ENCODE results near the gene IGFBP2. TPM values are rescaled to one million over a fixed set of nuclear protein-coding genes. Genes with fewer than 3 reads are reported as not detected.

Gene IGFBP2
- total RNA-seq, 2 donors from 2014 or later: 6.1 TPM; not detected in 1

- ATAC-seq (no peak), DNase-seq (no peak)
- Mint-ChIP-seq H3K27me3 (peaks cover 48% of the 10 kb centered on the region), H3K4me3 (no peak overlapping the region), H3K36me3 (ENCODE audit: low read depth) (no peaks in the 10 kb centered on the region), H3K4me1 (peaks cover 5% of the 10 kb centered on the region), H3K27ac (no peak overlapping the region)
- no peaks in the 10 kb centered on the region for H3K9me3 ChIP-seq (ENCODE audit: control insufficient read depth, low read length, poor library complexity, severe bottlenecking)
Observed at GRCh38 chr2:216601632-216602409, 31.4 kb upstream of the IGFBP2 start.

GRCh38 chr2:216603010-216603883, 30.0 kb upstream of the IGFBP2 start:
- Mint-ChIP-seq H3K4me1 (peaks cover 14% of the 10 kb centered on the region), H3K4me3 (no peak overlapping the region), H3K27me3 (peaks cover 62% of the 10 kb centered on the region), H3K36me3 (ENCODE audit: low read depth) (peaks cover 3% of the 10 kb centered on the region), H3K27ac (no peak overlapping the region)
- H3K9me3 ChIP-seq (ENCODE audit: control insufficient read depth, low read length, poor library complexity, severe bottlenecking): no peaks in the 10 kb centered on the region
- no peak for DNase-seq
- no peak for ATAC-seq

DNA sequence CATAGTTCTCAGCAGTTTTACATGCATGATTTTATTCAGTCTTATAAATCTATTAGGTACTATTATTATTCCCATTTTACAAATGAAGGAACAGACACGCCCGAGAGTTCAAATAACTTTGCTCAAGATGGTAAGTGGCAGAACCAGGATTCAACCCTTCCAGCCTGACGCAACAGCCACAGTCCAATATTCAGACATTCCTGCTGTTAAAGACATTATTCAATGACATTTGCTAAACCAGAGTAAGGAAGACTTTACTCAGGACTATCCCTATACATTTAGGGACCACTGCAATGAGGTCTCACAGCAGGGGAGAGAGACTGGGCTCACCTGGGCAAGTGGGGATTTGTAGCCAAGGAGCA, 29.4 kb upstream of the IGFBP2 start:
- Mint-ChIP-seq H3K27me3 (peaks cover 60% of the 10 kb centered on the region), H3K36me3 (ENCODE audit: low read depth) (peaks cover 3% of the 10 kb centered on the region), H3K4me1 (peaks cover 14% of the 10 kb centered on the region), H3K4me3 (no peak overlapping the region), H3K27ac (no peak overlapping the region)
- DNase-seq (no peak), ATAC-seq (no peak)
- H3K9me3 ChIP-seq (ENCODE audit: control insufficient read depth, low read length, poor library complexity, severe bottlenecking): no peaks in the 10 kb centered on the region

- H3K27ac Mint-ChIP-seq: no peak overlapping the region
- no peak overlapping the region for H3K4me3 Mint-ChIP-seq
- DNase-seq (no peak), ATAC-seq (no peak)
- peaks cover 14% of the 10 kb centered on the region for H3K4me1 Mint-ChIP-seq
- peaks cover 60% of the 10 kb centered on the region for H3K27me3 Mint-ChIP-seq
- peaks cover 3% of the 10 kb centered on the region for H3K36me3 Mint-ChIP-seq (ENCODE audit: low read depth)
- H3K9me3 ChIP-seq (ENCODE audit: control insufficient read depth, low read length, poor library complexity, severe bottlenecking): no peaks in the 10 kb centered on the region
Observed at GRCh38 chr2:216604458-216604857, 28.8 kb upstream of the IGFBP2 start.

DNA sequence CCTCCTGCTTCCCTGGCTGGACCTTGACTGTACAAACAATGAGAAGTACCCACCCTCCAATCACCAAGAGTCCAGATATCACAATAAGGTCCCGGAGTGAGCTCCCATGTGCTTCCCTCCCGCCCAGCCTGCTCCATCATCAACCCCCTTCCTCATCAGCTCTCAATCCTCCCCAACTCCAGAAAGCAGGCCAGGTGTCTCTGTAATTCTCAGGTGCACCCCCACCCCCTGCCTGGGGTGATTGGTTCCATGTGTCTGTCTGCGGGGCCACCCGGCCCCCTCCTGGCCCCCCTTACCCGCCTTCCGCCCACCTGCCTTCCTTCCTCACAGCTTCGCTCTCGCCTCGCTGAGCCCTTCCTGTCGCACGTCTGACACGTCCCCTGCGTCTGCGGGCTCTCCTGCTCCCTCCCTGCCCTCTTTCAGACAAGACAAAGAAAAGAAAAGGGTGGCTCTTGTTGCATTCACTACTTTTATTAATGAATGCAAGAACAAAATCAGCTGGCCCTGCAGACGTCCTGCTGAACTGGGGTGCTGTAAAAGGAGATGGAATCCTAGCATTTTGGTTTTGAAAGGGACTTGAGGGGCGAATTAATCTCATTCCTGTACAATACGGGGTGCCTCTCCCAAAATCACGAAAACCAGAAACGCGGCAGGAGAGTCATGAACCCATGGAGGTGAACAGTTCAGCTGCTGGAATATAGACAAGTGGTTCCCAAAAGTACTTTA, 26.5 kb upstream of the IGFBP2 start:
- DNase-seq (no peak), ATAC-seq (no peak)
- Mint-ChIP-seq H3K4me3 (peak overlapping the region; percentile 53), H3K27ac (no peak overlapping the region), H3K27me3 (peaks cover 63% of the 10 kb centered on the region), H3K36me3 (ENCODE audit: low read depth) (peaks cover 3% of the 10 kb centered on the region), H3K4me1 (peaks cover 14% of the 10 kb centered on the region)
- no peaks in the 10 kb centered on the region for H3K9me3 ChIP-seq (ENCODE audit: control insufficient read depth, low read length, poor library complexity, severe bottlenecking)

- Mint-ChIP-seq H3K27me3 (peaks cover 63% of the 10 kb centered on the region), H3K27ac (no peak overlapping the region), H3K4me1 (peaks cover 14% of the 10 kb centered on the region), H3K36me3 (ENCODE audit: low read depth) (peaks cover 3% of the 10 kb centered on the region), H3K4me3 (no peak overlapping the region)
- no peaks in the 10 kb centered on the region for H3K9me3 ChIP-seq (ENCODE audit: control insufficient read depth, low read length, poor library complexity, severe bottlenecking)
- DNase-seq (no peak), ATAC-seq (no peak)
Observed at GRCh38 chr2:216607277-216607560, 26.0 kb upstream of the IGFBP2 start.

DNA sequence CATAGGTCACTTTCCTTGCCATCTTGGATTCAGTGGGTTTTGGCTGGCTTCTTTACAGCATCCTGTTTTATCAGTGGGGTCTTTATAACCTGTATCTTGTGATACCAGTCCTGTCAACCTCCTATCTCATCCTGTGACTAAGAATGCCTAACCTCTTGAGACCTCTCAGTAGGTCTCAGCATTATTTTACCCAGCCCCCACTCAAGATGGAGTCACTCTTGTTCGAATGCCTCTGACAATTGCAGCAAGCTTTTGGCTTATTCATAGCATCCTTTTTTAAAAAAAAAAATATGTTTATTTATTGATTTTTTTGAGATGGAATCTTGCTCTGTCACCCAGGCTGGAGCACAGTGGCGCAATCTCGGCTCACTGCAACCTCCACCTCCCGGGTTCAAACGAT, 24.7 kb upstream of the IGFBP2 start:
- ATAC-seq (no peak), DNase-seq (no peak)
- no peaks in the 10 kb centered on the region for H3K9me3 ChIP-seq (ENCODE audit: control insufficient read depth, low read length, poor library complexity, severe bottlenecking)
- Mint-ChIP-seq H3K27me3 (peaks cover 60% of the 10 kb centered on the region), H3K27ac (no peak overlapping the region), H3K4me1 (peaks cover 14% of the 10 kb centered on the region), H3K4me3 (no peak overlapping the region), H3K36me3 (ENCODE audit: low read depth) (peaks cover 3% of the 10 kb centered on the region)

DNA sequence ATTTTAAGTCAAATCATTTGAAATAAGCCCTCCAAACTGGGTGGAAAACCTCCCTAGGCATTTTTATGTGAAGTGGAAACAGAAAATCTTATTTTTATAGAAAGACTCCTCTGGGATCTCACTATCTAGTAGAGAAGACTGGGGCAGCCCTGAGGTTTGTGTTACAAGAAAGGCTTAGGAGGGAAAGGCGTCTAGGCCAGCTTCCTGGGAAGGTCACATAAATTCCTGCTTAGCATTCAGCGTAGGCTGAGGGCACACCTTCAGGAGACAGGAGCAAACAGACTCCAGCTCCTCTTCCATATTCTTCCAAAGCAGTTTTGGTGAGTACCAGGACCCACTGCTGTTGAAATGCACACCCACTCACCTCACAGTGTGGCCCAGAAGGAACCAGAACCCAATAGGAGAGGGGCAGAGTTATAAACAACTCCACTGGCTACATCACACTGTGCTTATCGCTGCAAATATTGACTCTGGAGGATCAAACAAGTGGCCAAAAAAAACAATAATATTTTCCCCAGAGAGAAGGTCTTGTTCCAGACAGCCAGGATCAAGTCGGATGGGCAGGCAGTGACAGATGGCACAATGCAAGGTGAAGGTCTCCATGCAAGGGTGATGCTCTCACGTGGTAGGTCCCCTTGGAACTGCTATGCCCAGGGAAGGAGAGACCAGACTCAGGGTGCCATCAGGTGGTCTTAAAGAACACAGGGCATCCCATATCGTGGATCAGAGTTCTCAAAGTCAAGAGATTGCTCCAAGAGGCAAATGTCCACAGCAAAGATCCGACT, 17.7 kb upstream of the IGFBP2 start:
- H3K36me3 Mint-ChIP-seq (ENCODE audit: low read depth): no peaks in the 10 kb centered on the region
- DNase-seq: no peak
- no peak overlapping the region for H3K4me3 Mint-ChIP-seq
- no peaks in the 10 kb centered on the region for H3K9me3 ChIP-seq (ENCODE audit: control insufficient read depth, low read length, poor library complexity, severe bottlenecking)
- H3K27ac Mint-ChIP-seq: no peak overlapping the region
- ATAC-seq: no peak
- H3K4me1 Mint-ChIP-seq: no peaks in the 10 kb centered on the region
- peaks cover 48% of the 10 kb centered on the region for H3K27me3 Mint-ChIP-seq

DNA sequence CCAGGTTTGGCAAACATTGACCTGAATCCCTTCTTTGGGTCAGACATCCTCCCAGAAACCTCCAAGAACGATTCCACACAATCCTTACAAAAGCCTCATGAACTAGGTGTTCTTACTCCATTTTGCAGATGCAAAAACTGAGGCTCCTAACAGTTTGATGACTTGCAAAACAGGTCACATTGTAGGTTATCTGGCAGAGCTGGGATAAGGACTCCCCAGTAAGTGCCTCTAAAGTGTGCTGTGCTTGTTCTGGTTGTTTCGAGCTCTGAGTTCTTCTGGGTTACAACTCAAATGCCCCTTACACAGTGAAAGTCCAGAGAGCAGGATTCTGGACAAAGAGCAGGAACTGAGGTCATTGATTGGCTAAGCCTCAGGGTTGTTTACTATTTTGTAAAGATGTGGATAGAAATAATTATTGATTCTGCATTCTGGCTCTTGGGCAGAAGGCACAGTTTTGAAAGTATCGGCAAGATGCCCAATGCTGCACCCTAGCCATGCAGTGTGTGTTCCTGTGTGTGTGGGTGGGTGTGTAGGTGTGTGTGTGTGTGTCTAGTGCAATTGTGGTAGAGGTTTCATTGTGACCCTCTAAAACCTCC, 17.0 kb upstream of the IGFBP2 start:
- no peak overlapping the region for H3K4me3 Mint-ChIP-seq
- H3K4me1 Mint-ChIP-seq: no peaks in the 10 kb centered on the region
- no peaks in the 10 kb centered on the region for H3K36me3 Mint-ChIP-seq (ENCODE audit: low read depth)
- no peak for DNase-seq
- peaks cover 46% of the 10 kb centered on the region for H3K27me3 Mint-ChIP-seq
- H3K27ac Mint-ChIP-seq: no peak overlapping the region
- no peaks in the 10 kb centered on the region for H3K9me3 ChIP-seq (ENCODE audit: control insufficient read depth, low read length, poor library complexity, severe bottlenecking)
- no peak for ATAC-seq

- Mint-ChIP-seq H3K27ac (no peak overlapping the region), H3K27me3 (peaks cover 41% of the 10 kb centered on the region), H3K36me3 (ENCODE audit: low read depth) (no peaks in the 10 kb centered on the region), H3K4me1 (no peaks in the 10 kb centered on the region), H3K4me3 (no peak overlapping the region)
- DNase-seq (no peak), ATAC-seq (no peak)
- no peaks in the 10 kb centered on the region for H3K9me3 ChIP-seq (ENCODE audit: control insufficient read depth, low read length, poor library complexity, severe bottlenecking)
Observed at GRCh38 chr2:216617159-216617815, 15.9 kb upstream of the IGFBP2 start.

GRCh38 chr2:216618785-216619184, 14.4 kb upstream of the IGFBP2 start:
- no peaks in the 10 kb centered on the region for H3K9me3 ChIP-seq (ENCODE audit: control insufficient read depth, low read length, poor library complexity, severe bottlenecking)
- no peak for DNase-seq
- ATAC-seq: no peak
- Mint-ChIP-seq H3K27me3 (peaks cover 41% of the 10 kb centered on the region), H3K4me3 (no peak overlapping the region), H3K4me1 (no peaks in the 10 kb centered on the region), H3K27ac (no peak overlapping the region), H3K36me3 (ENCODE audit: low read depth) (no peaks in the 10 kb centered on the region)
